ENCODE measurements around the gene MTA3. TPM values are rescaled to one million over a fixed set of nuclear protein-coding genes. Genes with fewer than 3 reads are reported as not detected.

The MTA3 gene
- polyA plus RNA-seq, 6 donors from 2014 or later: 2.7 to 8.3 (median 6.9) TPM

DNA sequence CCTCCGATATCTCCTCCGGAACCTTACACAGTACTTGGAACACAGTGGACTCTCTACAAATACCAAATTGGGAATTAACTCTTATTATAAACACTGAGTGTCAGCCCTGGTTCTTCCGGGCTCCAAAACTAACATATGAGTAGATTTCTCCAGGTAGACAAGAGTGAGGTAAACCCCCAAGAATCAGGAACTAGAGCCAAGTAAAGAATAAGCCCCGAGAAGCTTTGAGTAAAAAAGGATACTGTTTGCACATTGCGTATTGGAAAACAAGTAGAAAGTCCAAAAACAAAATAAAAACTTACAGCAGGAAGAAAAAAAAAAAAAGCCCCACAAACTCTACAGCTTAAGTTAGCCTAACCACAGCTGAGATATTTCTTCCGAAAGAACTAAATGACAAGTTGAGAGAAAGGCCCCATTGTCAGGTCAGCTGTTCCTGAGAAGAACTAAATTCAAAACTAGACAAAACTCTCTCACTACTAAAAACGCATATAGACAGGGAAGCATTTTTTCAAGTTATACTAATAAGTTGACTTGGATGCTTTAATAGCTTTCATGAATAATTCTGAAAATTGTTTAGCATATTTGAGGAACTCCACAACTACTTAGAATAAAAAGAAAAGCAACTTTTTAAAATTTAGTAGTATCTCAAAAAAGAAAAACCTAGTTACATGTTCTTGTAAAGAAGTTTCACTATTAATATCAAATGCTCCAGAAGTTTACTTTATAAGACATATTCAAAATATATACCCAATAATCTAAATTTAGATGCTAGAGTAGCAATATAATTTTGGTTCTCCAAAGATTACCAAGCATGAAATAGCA is 228.2 kb downstream of the MTA3 start:
- no peak for ATAC-seq (ENCODE audit: low read depth in 2 of 2)
- Mint-ChIP-seq H3K4me1 (peaks cover 23 to 55% (median 43%) of the 10 kb centered on the region in 3 donors), H3K27me3 (no peaks in the 10 kb centered on the region), H3K27ac (peak overlapping the region in 1 of 6 donors; percentile 83), H3K4me3 (peak overlapping the region in 1 of 8 donors; percentile 4), H3K36me3 (peaks cover 5 to 7% of the 10 kb centered on the region in 2 donors), H3K9me3 (no peaks in the 10 kb centered on the region)
- DNase-seq: no peak

GRCh38 chr2:42797281-42797680 is 228.8 kb downstream of the MTA3 start:
- no peaks in the 10 kb centered on the region for H3K27me3 Mint-ChIP-seq
- peak overlapping the region in 2 of 6 donors; percentile 18 to 24 for H3K27ac Mint-ChIP-seq
- H3K4me3 Mint-ChIP-seq: no peak overlapping the region
- peaks cover 17 to 55% (median 37%) of the 10 kb centered on the region in 3 donors for H3K4me1 Mint-ChIP-seq
- no peaks in the 10 kb centered on the region for H3K9me3 Mint-ChIP-seq
- ATAC-seq (ENCODE audit: low read depth in 2 of 2) (no peak), DNase-seq (no peak)
- H3K36me3 Mint-ChIP-seq: peaks cover 2 to 5% of the 10 kb centered on the region in 2 donors

DNA sequence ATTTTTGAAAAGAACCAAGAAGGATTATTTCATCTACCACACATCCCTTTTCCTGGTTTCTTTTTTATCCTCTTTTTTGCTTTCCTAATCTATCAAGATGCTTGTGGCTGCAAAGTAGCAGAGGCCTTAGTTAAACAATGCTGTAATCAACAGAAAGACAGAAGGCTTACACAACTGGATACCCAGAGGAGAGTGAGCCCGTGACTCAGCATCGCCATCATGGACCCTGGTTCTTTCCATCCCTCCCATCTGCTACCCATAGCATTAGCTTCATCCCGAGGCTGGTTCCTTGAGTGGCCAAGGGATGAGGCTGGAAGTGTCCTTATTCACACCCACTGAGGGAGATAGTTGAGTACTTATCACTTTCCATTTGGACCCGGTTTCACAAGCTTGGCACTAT is 231.4 kb downstream of the MTA3 start:
- H3K4me1 Mint-ChIP-seq: peaks cover 1 to 35% (median 17%) of the 10 kb centered on the region in 3 donors
- no peak for ATAC-seq (ENCODE audit: low read depth in 2 of 2)
- no peaks in the 10 kb centered on the region for H3K27me3 Mint-ChIP-seq
- H3K27ac Mint-ChIP-seq: peak overlapping the region in 1 of 6 donors; percentile 2
- H3K9me3 Mint-ChIP-seq: no peaks in the 10 kb centered on the region
- no peak for DNase-seq
- no peak overlapping the region for H3K4me3 Mint-ChIP-seq
- H3K36me3 Mint-ChIP-seq: peaks cover 0 to 5% of the 10 kb centered on the region in 2 donors

DNA sequence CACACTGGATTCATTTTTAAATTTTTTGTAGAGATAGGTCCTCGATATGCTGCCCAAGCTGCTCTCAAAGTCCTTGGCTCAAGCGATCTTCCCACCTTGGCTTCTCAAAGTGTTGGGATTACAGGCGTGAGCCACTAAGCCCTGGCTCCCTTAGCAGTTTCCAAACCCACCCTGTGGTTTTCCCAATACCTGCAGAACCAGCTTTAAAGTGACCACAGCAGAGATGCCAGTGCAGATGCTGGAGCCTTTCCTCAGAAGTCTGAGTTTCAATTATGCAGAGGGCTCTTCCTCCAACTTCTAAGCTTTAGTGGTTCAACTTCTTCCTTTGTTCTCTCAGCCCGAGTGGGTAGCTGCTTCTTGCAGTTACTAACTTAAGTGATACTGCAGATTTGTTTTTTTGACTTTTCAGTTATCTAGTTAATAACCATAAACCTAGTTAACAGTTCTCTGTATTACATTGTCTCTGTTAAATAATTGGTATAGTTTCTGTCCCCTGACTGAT is 232.1 kb downstream of the MTA3 start:
- Mint-ChIP-seq H3K27me3 (no peaks in the 10 kb centered on the region), H3K4me1 (peaks cover 0 to 30% (median 15%) of the 10 kb centered on the region in 3 donors), H3K4me3 (no peak overlapping the region), H3K36me3 (peaks cover 0 to 5% of the 10 kb centered on the region in 2 donors), H3K9me3 (no peaks in the 10 kb centered on the region), H3K27ac (peak overlapping the region in 2 of 6 donors; percentile 2 to 33)
- DNase-seq (no peak), ATAC-seq (ENCODE audit: low read depth in 2 of 2) (no peak)

GRCh38 chr2:42800981-42801380 is 232.5 kb downstream of the MTA3 start:
- no peak for DNase-seq
- Mint-ChIP-seq H3K4me3 (no peak overlapping the region), H3K9me3 (no peaks in the 10 kb centered on the region), H3K27ac (peak overlapping the region in 1 of 6 donors; percentile 75), H3K27me3 (no peaks in the 10 kb centered on the region), H3K4me1 (peaks cover 0 to 26% (median 10%) of the 10 kb centered on the region in 3 donors), H3K36me3 (peaks cover 0 to 5% of the 10 kb centered on the region in 2 donors)
- no peak for ATAC-seq (ENCODE audit: low read depth in 2 of 2)

DNA sequence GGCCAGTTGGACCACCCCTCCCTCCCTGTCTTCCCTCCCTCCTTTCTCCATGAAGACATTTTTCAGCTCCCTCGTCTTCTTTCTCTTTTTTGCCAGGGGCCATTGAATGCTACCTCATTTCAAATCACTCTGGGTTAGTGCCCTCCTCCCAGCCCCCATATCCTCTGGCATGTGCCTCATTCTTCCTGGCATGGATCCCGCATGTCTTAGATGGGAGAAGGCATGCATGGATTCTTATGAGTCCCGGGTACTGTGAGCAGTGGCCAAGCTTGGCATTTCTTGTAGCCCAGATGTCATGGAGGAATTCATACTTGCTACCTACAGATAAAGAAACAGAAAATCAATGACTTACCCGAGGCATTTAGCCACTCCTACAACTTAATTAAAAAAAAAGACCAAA is 232.9 kb downstream of the MTA3 start:
- Mint-ChIP-seq H3K4me1 (peaks cover 0 to 22% (median 8%) of the 10 kb centered on the region in 3 donors), H3K9me3 (no peaks in the 10 kb centered on the region), H3K27ac (peak overlapping the region in 2 of 6 donors; percentile 49 to 75), H3K4me3 (no peak overlapping the region), H3K27me3 (no peaks in the 10 kb centered on the region), H3K36me3 (peaks cover 0 to 5% of the 10 kb centered on the region in 2 donors)
- DNase-seq (no peak), ATAC-seq (ENCODE audit: low read depth in 2 of 2) (no peak)

DNA sequence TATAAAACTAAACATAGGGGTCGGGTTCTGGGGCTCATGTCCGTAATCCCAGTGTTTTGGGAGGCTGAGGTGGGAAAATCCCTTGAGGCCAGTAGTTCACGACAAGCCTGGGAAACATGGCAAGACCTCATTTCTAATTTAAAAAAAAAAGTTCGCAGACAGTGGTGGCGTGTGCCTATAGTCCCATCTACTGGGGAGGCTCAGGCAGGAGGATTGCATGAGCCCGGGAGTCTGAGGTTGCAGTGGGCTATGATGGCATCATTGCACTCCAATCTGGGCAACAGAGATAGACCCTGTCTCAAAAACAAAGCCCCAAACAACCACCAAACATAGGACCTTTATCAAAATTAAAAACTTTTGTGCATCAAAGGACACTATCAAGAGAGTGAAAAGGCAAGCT is 233.7 kb downstream of the MTA3 start:
- Mint-ChIP-seq H3K9me3 (no peaks in the 10 kb centered on the region), H3K27ac (no peak overlapping the region), H3K27me3 (no peaks in the 10 kb centered on the region), H3K4me1 (peaks cover 0 to 18% (median 5%) of the 10 kb centered on the region in 3 donors), H3K36me3 (peaks cover 0 to 5% of the 10 kb centered on the region in 2 donors), H3K4me3 (no peak overlapping the region)
- ATAC-seq (ENCODE audit: low read depth in 2 of 2) (no peak), DNase-seq (no peak)

- Mint-ChIP-seq H3K4me3 (no peak overlapping the region), H3K36me3 (peaks cover 0 to 5% of the 10 kb centered on the region in 2 donors), H3K9me3 (no peaks in the 10 kb centered on the region), H3K27me3 (no peaks in the 10 kb centered on the region), H3K4me1 (peaks cover 5 to 23% (median 10%) of the 10 kb centered on the region in 3 donors), H3K27ac (no peak overlapping the region)
- DNase-seq (no peak), ATAC-seq (ENCODE audit: low read depth in 2 of 2) (no peak)
Measured at GRCh38 chr2:42804338-42804737, 235.9 kb downstream of the MTA3 start.

DNA sequence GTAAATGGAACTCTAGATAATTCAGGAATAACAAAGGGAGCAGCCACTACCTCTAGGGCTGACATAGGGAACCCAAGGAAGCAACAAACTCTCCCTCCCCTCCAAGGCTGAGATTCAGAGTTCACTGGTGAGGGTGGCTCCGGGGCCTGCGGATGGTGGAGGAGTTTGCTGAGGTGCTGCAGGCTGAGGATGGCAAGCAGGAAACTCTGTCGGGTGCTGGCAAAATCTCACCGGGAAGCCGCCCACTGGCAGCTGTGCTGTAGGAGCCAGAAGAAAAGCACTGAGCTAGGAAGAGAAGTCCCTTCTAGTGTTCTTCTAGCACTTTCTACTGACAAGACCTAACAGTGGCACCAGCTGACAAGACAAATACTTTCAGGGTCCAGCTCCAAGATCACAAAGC is 236.5 kb downstream of the MTA3 start:
- peaks cover 5 to 23% (median 5%) of the 10 kb centered on the region in 3 donors for H3K4me1 Mint-ChIP-seq
- H3K27me3 Mint-ChIP-seq: no peaks in the 10 kb centered on the region
- peak overlapping the region in 1 of 8 donors; percentile 36 for H3K4me3 Mint-ChIP-seq
- DNase-seq: no peak
- peaks cover 0 to 5% of the 10 kb centered on the region in 2 donors for H3K36me3 Mint-ChIP-seq
- no peak for ATAC-seq (ENCODE audit: low read depth in 2 of 2)
- H3K9me3 Mint-ChIP-seq: no peaks in the 10 kb centered on the region
- no peak overlapping the region for H3K27ac Mint-ChIP-seq

Other genes with a start within 250 kb of the MTA3 start
- gene COX7A2L, start 207.4 kb upstream of the MTA3 start, polyA plus RNA-seq (ENCODE audit: low read depth in 6 of 6): 100 to 1,000 TPM; 120 to 219 (median 138) TPM
- gene KCNG3, start 74.7 kb upstream of the MTA3 start, polyA plus RNA-seq (ENCODE audit: low read depth in 6 of 6): not detected
- 1 to 10 TPM in 2 of 6 donors, under 1 TPM in 3, not detected in 1; 0.52 to 1.8 (median 0.78) TPM for gene OXER1, start 195.5 kb downstream of the MTA3 start, polyA plus RNA-seq (ENCODE audit: low read depth in 6 of 6)
- 1 to 10 TPM in 5 of 6 donors, not detected in 1; 3.0 to 6.7 (median 5.2) TPM for gene HAAO, start 224.0 kb downstream of the MTA3 start, polyA plus RNA-seq (ENCODE audit: low read depth in 6 of 6)

Data from naive B cell (primary cell).